WERI-Rb-1 (cell line): Measurements from ENCODE around the gene IQGAP2.

Experiments used
- DNase-seq: peaks from one replicate; pipeline ENCODE4 v3.0.0-alpha.2; 2020
- H3K27ac ChIP-seq: fragments of 250-450 bp; sonication (Bioruptor Pico); 2 replicates; pipeline ENCODE4 v1.5.1; 2020; ENCODE audit warnings: mild to moderate bottlenecking, moderate library complexity
- H3K27me3 ChIP-seq: fragments of 250-450 bp; sonication (Bioruptor Pico); 2 replicates; pipeline ENCODE4 v1.5.1; 2021; ENCODE audit warnings: mild to moderate bottlenecking, low read depth, moderate library complexity; ENCODE audit not compliant: insufficient read depth, severe bottlenecking
- H3K36me3 ChIP-seq: fragments of 250-450 bp; sonication (Bioruptor Pico); 2 replicates; pipeline ENCODE4 v1.5.1; 2020; ENCODE audit warnings: mild to moderate bottlenecking, moderate library complexity
- H3K4me3 ChIP-seq: 2 replicates; pipeline ENCODE4 v1.5.1; 2011; ENCODE audit warnings: low read depth, mild to moderate bottlenecking, control low read depth, low read length
- H3K9me3 ChIP-seq: fragments of 250-450 bp; sonication (Bioruptor Pico); 2 replicates; pipeline ENCODE4 v1.5.1; 2021; ENCODE audit warnings: mild to moderate bottlenecking, moderate library complexity; ENCODE audit not compliant: severe bottlenecking
- TF ChIP-seq, protein P1 (sequence below): IDR thresholded peaks from 2 replicates; pipeline ENCODE4 v1.5.1; 2011; ENCODE audit warnings: low read depth, mild to moderate bottlenecking, control low read depth, inconsistent platforms, low read length

IQGAP2 gene

DNA sequence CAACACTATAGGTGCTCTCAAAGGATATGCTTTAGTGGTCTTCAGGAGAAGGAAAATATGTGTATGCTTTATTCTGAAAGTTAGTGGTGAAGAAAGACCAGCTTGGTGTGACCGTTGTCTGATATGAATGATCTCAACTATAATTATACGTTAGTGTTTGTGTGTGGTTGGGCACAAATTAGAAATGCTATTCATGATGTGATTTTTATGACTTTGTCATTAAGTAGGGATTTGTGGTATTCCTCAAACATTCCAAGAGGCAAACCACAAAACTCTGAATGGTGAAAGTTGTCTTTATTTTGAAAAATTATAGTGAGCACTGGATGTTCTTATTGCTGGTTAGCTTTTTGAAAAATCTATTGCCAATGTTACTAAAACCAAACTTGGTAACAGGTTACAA, 306.7 kb downstream of the IQGAP2 start:
- Histone ChIP-seq H3K9me3 (no peaks in the 10 kb centered on the region), H3K27me3 (no peaks in the 10 kb centered on the region), H3K4me3 (no peak overlapping the region), H3K36me3 (no peaks in the 10 kb centered on the region), H3K27ac (no peak overlapping the region)
- no peak for DNase-seq
- TF ChIP-seq, protein P1, sequence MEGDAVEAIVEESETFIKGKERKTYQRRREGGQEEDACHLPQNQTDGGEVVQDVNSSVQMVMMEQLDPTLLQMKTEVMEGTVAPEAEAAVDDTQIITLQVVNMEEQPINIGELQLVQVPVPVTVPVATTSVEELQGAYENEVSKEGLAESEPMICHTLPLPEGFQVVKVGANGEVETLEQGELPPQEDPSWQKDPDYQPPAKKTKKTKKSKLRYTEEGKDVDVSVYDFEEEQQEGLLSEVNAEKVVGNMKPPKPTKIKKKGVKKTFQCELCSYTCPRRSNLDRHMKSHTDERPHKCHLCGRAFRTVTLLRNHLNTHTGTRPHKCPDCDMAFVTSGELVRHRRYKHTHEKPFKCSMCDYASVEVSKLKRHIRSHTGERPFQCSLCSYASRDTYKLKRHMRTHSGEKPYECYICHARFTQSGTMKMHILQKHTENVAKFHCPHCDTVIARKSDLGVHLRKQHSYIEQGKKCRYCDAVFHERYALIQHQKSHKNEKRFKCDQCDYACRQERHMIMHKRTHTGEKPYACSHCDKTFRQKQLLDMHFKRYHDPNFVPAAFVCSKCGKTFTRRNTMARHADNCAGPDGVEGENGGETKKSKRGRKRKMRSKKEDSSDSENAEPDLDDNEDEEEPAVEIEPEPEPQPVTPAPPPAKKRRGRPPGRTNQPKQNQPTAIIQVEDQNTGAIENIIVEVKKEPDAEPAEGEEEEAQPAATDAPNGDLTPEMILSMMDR, result no peak

GRCh38 chr5:76710991-76711390, 307.9 kb downstream of the IQGAP2 start:
- DNase-seq, result no peak
- peaks cover 2% of the 10 kb centered on the region for H3K27me3 ChIP-seq
- no peaks in the 10 kb centered on the region for H3K9me3 ChIP-seq
- TF ChIP-seq, protein P1, result no peak
- H3K4me3 ChIP-seq, result no peak overlapping the region
- H3K27ac ChIP-seq, result no peak overlapping the region
- H3K36me3 ChIP-seq, result no peaks in the 10 kb centered on the region

- Histone ChIP-seq H3K27me3 (peaks cover 2% of the 10 kb centered on the region), H3K27ac (no peak overlapping the region), H3K4me3 (peak overlapping the region; percentile 85), H3K9me3 (no peaks in the 10 kb centered on the region), H3K36me3 (no peaks in the 10 kb centered on the region)
- DNase-seq, result no peak
- TF ChIP-seq, protein P1, result no peak
Observed at GRCh38 chr5:76714751-76715485, 311.8 kb downstream of the IQGAP2 start.

DNA sequence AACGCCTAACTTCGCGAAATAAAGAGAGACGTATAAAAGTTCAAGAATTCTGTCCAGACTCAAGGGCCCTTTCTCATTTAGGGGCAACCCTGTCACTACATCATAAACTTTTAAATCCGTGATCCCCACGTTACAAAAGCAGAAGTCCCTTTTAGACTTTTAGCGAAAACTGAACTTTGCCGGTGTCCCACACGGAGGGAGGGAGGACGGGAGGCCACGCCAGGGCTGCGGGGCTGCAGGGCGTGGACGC, 312.3 kb downstream of the IQGAP2 start:
- Histone ChIP-seq H3K27me3 (peaks cover 2% of the 10 kb centered on the region), H3K4me3 (peak overlapping the region; percentile 85), H3K27ac (no peak overlapping the region), H3K9me3 (no peaks in the 10 kb centered on the region), H3K36me3 (no peaks in the 10 kb centered on the region)
- TF ChIP-seq, protein P1, result no peak
- DNase-seq, result no peak

DNA sequence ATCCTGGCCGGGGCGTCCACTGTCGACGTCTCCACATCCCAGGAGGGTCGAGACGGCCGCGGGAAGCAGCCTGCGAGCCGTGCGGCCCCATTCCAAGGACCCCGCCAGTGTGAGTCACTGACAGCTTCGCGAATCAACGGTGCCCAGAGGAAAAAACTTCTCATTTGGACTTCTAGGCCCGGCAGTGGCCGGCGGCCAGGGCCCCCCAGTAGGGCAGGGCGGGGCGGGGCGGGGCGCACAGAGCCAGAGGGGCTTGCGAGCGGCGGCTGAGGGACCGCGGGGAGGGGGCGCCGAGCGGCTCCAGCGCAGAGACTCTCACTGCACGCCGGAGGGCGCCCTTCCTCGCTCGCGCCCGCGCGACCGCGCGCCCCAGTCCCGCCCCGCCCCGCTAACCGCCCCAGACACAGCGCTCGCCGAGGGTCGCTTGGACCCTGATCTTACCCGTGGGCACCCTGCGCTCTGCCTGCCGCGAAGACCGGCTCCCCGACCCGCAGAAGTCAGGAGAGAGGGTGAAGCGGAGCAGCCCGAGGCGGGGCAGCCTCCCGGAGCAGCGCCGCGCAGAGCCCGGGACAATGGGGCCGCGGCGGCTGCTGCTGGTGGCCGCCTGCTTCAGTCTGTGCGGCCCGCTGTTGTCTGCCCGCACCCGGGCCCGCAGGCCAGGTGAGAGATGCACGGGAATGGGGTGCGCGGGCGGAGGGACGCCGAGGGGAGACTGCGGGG, 312.8 kb downstream of the IQGAP2 start, which contains the start of gene F2R:
Gene F2R (plus strand): TSS at position 391 of the 720 bp plus-strand sequence. CDS start 182 bp downstream, at position 573.
- Histone ChIP-seq H3K4me3 (peak within 1 kb of the TSS; percentile 85), H3K9me3 (no peaks in the 10 kb centered on the region), H3K27ac (peak within 1 kb of the TSS; percentile 73), H3K27me3 (peaks cover 2% of the 10 kb centered on the region), H3K36me3 (no peaks in the 10 kb centered on the region; the same call in 1 of the 2 replicates)
- peak; percentile 72 for DNase-seq
- TF ChIP-seq, protein P1, result peak; percentile 77
